GM23248 (cell line): ENCODE data around the gene TROAP.

Source experiments
- EZH2 ChIP-seq: fragments of 200-600 bp; sonication (generic); IDR thresholded peaks from 2 replicates; pipeline ENCODE4 v1.6.1; 2018; ENCODE audit warnings: antibody characterized with exemption, mild to moderate bottlenecking; ENCODE audit not compliant: insufficient read depth, poor library complexity, severe bottlenecking
- EZH2phosphoT487 ChIP-seq: fragments of 200-600 bp; sonication (generic); IDR thresholded peaks from 2 replicates; pipeline ENCODE4 v1.6.1; 2018; ENCODE audit warnings: antibody characterized with exemption, moderate library complexity, mild to moderate bottlenecking, low read depth; ENCODE audit not compliant: insufficient read depth

- no peak for TF ChIP-seq EZH2
- TF ChIP-seq EZH2phosphoT487: no peak
Observed at GRCh38 chr12:49342914-49343731, 20.1 kb downstream of the TROAP start.
